ENCODE data around the gene MAPK4.

MAPK4 gene

GRCh38 chr18:50695431-50696176, 135.7 kb downstream of the MAPK4 start:
- no peak for TF ChIP-seq CTCF (IDR thresholded peaks at IDR 0.05; ENCODE audit: borderline replicate concordance, insufficient read depth, low read depth, low read length)
- no peak overlapping the region for H3K4me3 ChIP-seq (ENCODE audit: low read depth, low read length)

- H3K4me3 ChIP-seq (ENCODE audit: low read depth, low read length) = no peak overlapping the region
- TF ChIP-seq CTCF (IDR thresholded peaks at IDR 0.05; ENCODE audit: borderline replicate concordance, insufficient read depth, low read depth, low read length) = no peak
Observed at GRCh38 chr18:50696436-50696835, 136.5 kb downstream of the MAPK4 start.

GRCh38 chr18:50696929-50697328, 137.0 kb downstream of the MAPK4 start:
- H3K4me3 ChIP-seq (ENCODE audit: low read depth, low read length) = no peak overlapping the region
- no peak for TF ChIP-seq CTCF (IDR thresholded peaks at IDR 0.05; ENCODE audit: borderline replicate concordance, insufficient read depth, low read depth, low read length)

GRCh38 chr18:50697509-50697908, 137.6 kb downstream of the MAPK4 start:
- no peak for TF ChIP-seq CTCF (IDR thresholded peaks at IDR 0.05; ENCODE audit: borderline replicate concordance, insufficient read depth, low read depth, low read length)
- no peak overlapping the region for H3K4me3 ChIP-seq (ENCODE audit: low read depth, low read length)

GRCh38 chr18:50700245-50701165, 140.6 kb downstream of the MAPK4 start:
- no peak overlapping the region for H3K4me3 ChIP-seq (ENCODE audit: low read depth, low read length)
- TF ChIP-seq CTCF (IDR thresholded peaks at IDR 0.05; ENCODE audit: borderline replicate concordance, insufficient read depth, low read depth, low read length) = no peak

GRCh38 chr18:50704357-50704940, 144.6 kb downstream of the MAPK4 start:
- TF ChIP-seq CTCF (IDR thresholded peaks at IDR 0.05; ENCODE audit: borderline replicate concordance, insufficient read depth, low read depth, low read length) = no peak
- H3K4me3 ChIP-seq (ENCODE audit: low read depth, low read length) = no peak overlapping the region
